ENCODE results near the gene LILRA6. TPM values are rescaled to one million over a fixed set of nuclear protein-coding genes. Genes with fewer than 3 reads are reported as not detected.
A peak's percentile ranks its signal among the peaks of the same experiment; 100 is the strongest.

The LILRA6 gene
- total and polyA plus RNA-seq, 10 of the 15 experiments (the other 5 are each of a cell fraction or from before 2014, with no cell fraction given), result 0.04 to 1.7 (median 0.09) TPM; not detected in 2

DNA sequence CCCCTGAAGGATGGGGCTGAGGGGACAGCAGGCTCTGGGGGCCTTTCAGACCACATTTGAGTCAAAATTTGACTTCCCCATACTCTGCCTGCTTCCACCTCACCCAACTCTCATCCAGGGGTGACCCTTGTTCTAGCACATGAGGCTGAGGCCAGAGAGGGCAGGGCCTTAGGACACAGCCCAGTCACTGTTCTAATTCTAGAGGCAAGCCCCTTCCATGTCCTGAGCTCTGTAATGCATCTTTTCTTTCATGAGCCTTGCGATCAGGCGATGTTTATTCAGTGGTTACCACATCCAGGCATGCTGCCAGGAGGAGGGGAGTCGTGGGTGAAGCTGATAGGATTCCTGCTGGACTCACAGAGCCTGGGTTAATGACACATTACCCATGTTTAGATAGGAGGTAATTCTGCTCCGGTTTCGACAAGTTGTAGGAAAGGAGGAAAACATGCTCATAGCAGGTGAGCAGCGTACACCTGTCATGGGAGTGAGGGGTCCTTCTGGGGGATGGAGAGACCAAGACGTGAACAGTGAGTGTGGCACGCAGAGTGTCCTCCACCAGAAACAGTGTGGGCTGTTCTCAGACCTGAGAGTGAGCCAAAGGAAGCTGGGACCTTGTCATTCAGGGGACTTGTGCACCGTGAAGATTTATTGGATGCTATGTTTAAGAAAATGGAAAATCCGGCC is 32.6 kb downstream of the LILRA6 start:
- no TSS peak for BruUV-seq (replicated peaks)
- peak overlapping the region; percentile 16; the same call in 1 of the 2 replicates for H3K27ac ChIP-seq (ENCODE audit: control insufficient read depth, insufficient read depth)
- DNase-seq (ENCODE audit: low read depth, low spot score) (no peak), ATAC-seq (peak; percentile 21), FAIRE-seq (no peak)
- H3K27me3 ChIP-seq (replicated peaks in 1 of 2; ENCODE audit: control insufficient read depth in 2 of 2, insufficient read depth in 2 of 2, low read length in 1 of 2), result no peaks in the 10 kb centered on the region
- H3K36me3 ChIP-seq (ENCODE audit: control insufficient read depth in 2 of 2, insufficient read depth in 2 of 2, low read length in 1 of 2), result peaks cover 13 to 20% of the 10 kb centered on the region in 2 experiments
- SMC1A ChIA-PET (ENCODE audit: uncharacterized antibody, unreplicated experiment), result interaction anchor here (1.2 kb wide), 1 partner anchor 10 kb away, joined by 3 read pairs; no protein-coding TSS in a partner anchor
- CTCF ChIA-PET, result no interaction called here
- peaks cover 12% of the 10 kb centered on the region for H4K20me1 ChIP-seq (ENCODE audit: control insufficient read depth, insufficient read depth)
- RAD21 ChIA-PET (ENCODE audit: unreplicated experiment), result no interaction called here
- H3K4me1 ChIP-seq (ENCODE audit: control insufficient read depth, insufficient read depth, low read length), result peaks cover 55% of the 10 kb centered on the region
- H3K4me3 ChIP-seq, result no peak overlapping the region
- no peaks in the 10 kb centered on the region for H3K9me3 ChIP-seq (replicated peaks; ENCODE audit: control insufficient read depth, insufficient read depth, low read length)
- 67% methylated on average over 10 of the region's 10 CpGs for WGBS (ENCODE audit: insufficient coverage, insufficient replicate concordance, low lambda C conversion rate, missing lambda C conversion rate)
- H3K4me2 ChIP-seq (ENCODE audit: control insufficient read depth, insufficient read depth), result peak overlapping the region; percentile 58; the same call in 1 of the 2 replicates
- H2AFZ ChIP-seq (ENCODE audit: control insufficient read depth, low read depth, low read length), result no peak overlapping the region
- no peak overlapping the region for H3K9ac ChIP-seq (ENCODE audit: control insufficient read depth, insufficient read depth, low read length)
- POLR2A ChIA-PET, result interaction anchor here (1.5 kb wide), 1 partner anchor 18 kb away, joined by 3 read pairs; the partner anchor contains the start of gene TSEN34
- H3K79me2 ChIP-seq (ENCODE audit: control insufficient read depth, insufficient read depth, low read length), result peaks cover 18% of the 10 kb centered on the region
- in situ Hi-C loops (cut with MboI) (no loop called here), intact Hi-C loops (cut with micrococcal nuclease; ENCODE audit: unreplicated experiment) (no loop called here)
- TF ChIP-seq RB1 (IDR thresholded peaks at IDR 0.05; ENCODE audit: borderline replicate concordance) (no peak), RELB (IDR thresholded peaks at IDR 0.05; ENCODE audit: low read depth) (no peak), RUNX3 (IDR thresholded peaks at IDR 0.05; ENCODE audit: low read length) (no peak), MEF2A (IDR thresholded peaks at IDR 0.05; ENCODE audit: insufficient read depth, low read depth, low read length) (no peak), ZNF384 (IDR thresholded peaks at IDR 0.05; ENCODE audit: borderline replicate concordance, low read depth, low read length) (no peak), ZNF207 (IDR thresholded peaks at IDR 0.05; ENCODE audit: borderline replicate concordance) (no peak), NFIC (IDR thresholded peaks at IDR 0.05; ENCODE audit: low read depth, low read length) (no peak), CHD1 (IDR thresholded peaks at IDR 0.05; ENCODE audit: low read depth, low read length) (no peak), NBN (IDR thresholded peaks at IDR 0.05) (no peak), TCF12 (IDR thresholded peaks at IDR 0.05; ENCODE audit: low read depth, low read length) (no peak), MTA2 (IDR thresholded peaks at IDR 0.05; ENCODE audit: low read depth) (no peak), RFX5 (IDR thresholded peaks at IDR 0.05; ENCODE audit: low read depth, low read length) (no peak), PBX3 (IDR thresholded peaks at IDR 0.05; ENCODE audit: insufficient replicate concordance, low read depth, low read length) (no peak)
- TF ChIP-seq, protein P1, sequence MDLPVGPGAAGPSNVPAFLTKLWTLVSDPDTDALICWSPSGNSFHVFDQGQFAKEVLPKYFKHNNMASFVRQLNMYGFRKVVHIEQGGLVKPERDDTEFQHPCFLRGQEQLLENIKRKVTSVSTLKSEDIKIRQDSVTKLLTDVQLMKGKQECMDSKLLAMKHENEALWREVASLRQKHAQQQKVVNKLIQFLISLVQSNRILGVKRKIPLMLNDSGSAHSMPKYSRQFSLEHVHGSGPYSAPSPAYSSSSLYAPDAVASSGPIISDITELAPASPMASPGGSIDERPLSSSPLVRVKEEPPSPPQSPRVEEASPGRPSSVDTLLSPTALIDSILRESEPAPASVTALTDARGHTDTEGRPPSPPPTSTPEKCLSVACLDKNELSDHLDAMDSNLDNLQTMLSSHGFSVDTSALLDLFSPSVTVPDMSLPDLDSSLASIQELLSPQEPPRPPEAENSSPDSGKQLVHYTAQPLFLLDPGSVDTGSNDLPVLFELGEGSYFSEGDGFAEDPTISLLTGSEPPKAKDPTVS (IDR thresholded peaks at IDR 0.05; ENCODE audit: low read depth, low read length), result no peak
- TF ChIP-seq, protein P2, sequence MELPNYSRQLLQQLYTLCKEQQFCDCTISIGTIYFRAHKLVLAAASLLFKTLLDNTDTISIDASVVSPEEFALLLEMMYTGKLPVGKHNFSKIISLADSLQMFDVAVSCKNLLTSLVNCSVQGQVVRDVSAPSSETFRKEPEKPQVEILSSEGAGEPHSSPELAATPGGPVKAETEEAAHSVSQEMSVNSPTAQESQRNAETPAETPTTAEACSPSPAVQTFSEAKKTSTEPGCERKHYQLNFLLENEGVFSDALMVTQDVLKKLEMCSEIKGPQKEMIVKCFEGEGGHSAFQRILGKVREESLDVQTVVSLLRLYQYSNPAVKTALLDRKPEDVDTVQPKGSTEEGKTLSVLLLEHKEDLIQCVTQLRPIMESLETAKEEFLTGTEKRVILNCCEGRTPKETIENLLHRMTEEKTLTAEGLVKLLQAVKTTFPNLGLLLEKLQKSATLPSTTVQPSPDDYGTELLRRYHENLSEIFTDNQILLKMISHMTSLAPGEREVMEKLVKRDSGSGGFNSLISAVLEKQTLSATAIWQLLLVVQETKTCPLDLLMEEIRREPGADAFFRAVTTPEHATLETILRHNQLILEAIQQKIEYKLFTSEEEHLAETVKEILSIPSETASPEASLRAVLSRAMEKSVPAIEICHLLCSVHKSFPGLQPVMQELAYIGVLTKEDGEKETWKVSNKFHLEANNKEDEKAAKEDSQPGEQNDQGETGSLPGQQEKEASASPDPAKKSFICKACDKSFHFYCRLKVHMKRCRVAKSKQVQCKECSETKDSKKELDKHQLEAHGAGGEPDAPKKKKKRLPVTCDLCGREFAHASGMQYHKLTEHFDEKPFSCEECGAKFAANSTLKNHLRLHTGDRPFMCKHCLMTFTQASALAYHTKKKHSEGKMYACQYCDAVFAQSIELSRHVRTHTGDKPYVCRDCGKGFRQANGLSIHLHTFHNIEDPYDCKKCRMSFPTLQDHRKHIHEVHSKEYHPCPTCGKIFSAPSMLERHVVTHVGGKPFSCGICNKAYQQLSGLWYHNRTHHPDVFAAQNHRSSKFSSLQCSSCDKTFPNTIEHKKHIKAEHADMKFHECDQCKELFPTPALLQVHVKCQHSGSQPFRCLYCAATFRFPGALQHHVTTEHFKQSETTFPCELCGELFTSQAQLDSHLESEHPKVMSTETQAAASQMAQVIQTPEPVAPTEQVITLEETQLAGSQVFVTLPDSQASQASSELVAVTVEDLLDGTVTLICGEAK (IDR thresholded peaks at IDR 0.05; ENCODE audit: borderline replicate concordance), result no peak
